ENCODE data around the gene IFITM1. TPM values are rescaled to one million over a fixed set of nuclear protein-coding genes. Genes with fewer than 3 reads are reported as not detected.

Gene IFITM1
- total and polyA plus RNA-seq, 2 donors (not counting 3 experiments of a cell fraction or from before 2014, with no cell fraction given) = 11.5 to 24.6 TPM

DNA sequence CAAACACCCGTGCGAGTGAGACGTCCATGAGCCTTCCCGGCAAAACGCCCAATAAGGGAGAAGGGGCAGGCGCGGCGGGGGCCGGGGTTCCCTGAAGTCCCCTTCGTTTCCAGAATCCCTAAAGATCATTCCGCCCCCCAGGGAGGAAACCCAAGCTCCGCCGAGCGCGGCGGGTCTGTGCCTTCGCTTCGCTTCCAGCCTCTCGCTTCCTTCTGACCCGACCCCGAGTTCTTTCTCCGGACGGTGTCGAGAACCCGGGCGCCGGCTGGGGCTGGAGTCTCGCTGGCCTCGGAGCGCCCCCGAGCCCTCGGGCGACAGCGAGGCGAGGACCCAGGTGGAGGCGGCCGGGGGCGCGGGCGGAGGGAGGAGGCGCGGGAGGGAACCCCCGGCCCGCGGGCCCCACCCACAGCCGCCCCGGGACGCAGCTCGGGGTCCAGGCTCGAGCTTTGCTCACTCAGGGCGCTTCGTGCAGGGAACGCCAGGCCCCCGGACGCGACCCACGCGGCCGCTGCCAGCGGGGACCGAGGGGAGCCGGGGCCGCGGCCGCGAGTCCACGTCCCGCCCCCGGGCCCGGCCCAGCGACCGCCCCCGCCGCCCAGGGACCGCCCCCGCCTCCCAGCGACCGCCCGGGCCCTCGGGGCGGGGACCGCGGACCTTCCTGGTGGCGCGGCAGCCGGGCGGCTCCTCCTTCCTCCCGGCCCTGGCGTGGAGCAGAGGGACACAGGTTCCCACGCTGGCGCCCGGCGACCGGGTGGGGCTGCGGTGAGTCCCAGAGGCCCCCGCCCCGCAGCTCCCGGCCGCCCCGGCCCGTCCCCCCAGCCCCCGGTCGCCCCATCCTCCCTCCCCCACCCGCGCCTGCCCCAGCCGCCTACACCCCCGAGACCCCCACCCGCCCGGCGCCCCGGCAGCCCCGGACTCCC is 25.1 kb upstream of the IFITM1 start, which contains the start of gene PGGHG:
Gene PGGHG, plus strand, starts transcription at position 649 of the 920 bp plus-strand sequence. CDS start 691 bp downstream, outside the sequence.
- H3K9me1 ChIP-seq (replicated peaks; ENCODE audit: control insufficient read depth, extremely low read depth, insufficient read depth, low read length) = no peaks in the 10 kb centered on the region
- dilution Hi-C loops (cut with MboI; ENCODE audit: extremely low pct_ligation_motif_present, low sequenced_read_pairs) = no loop called here
- DNase-seq (ENCODE audit: low read depth, low spot score) = no peak

DNA sequence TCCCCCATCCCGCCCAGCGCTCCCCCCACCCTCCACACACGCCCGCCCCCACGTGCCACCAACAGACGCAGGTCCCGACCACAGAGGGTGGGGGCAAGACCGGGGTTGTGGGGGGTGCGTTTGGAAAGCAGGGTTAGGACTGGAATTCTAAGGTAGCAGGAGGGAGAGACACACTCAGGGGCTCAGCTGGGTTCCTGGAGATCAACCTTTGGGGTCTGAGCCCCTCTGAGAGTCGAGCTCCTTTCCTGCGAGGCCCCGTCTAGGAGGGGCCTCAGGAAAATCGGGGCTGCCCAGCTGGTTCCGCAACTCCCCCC is 24.5 kb upstream of the IFITM1 start:
- no peaks in the 10 kb centered on the region for H4K20me1 ChIP-seq (replicated peaks; ENCODE audit: control insufficient read depth, extremely low read depth, insufficient read depth, low read length)
- no TSS peak for BruUV-seq (replicated peaks)
- peaks cover 8% of the 10 kb centered on the region in 2 experiments for H3K27me3 ChIP-seq (ENCODE audit: control insufficient read depth in 2 of 2, insufficient read depth in 2 of 2, low read length in 2 of 2)
- H3K27ac ChIP-seq (ENCODE audit: insufficient read depth, low read depth, low read length) = no peak overlapping the region
- peaks cover 0 to 8% of the 10 kb centered on the region in 2 experiments for H3K36me3 ChIP-seq (ENCODE audit: control insufficient read depth in 2 of 2, extremely low read depth in 1 of 2, insufficient read depth in 2 of 2, low read length in 2 of 2)
- ChIA-PET CTCF (interaction anchor here (1.5 to 2.2 kb wide), 2 partner anchors 16 to 39 kb away, joined by 3 to 11 read pairs; no protein-coding TSS in a partner anchor), POLR2A (no interaction called here)
- H3K79me2 ChIP-seq (ENCODE audit: control insufficient read depth, insufficient read depth, low read length) = no peaks in the 10 kb centered on the region
- H3K9me1 ChIP-seq (replicated peaks; ENCODE audit: control insufficient read depth, extremely low read depth, insufficient read depth, low read length) = no peaks in the 10 kb centered on the region
- H3K9me3 ChIP-seq (replicated peaks; ENCODE audit: control insufficient read depth, insufficient read depth, low read length) = no peaks in the 10 kb centered on the region
- DNase-seq (ENCODE audit: low read depth, low spot score) (no peak), FAIRE-seq (no peak)
- dilution Hi-C loops (cut with MboI; ENCODE audit: extremely low pct_ligation_motif_present, low sequenced_read_pairs) = no loop called here
- H3K4me3 ChIP-seq (replicated peaks in 1 of 3; ENCODE audit: insufficient read depth in 1 of 3, low read depth in 1 of 3, low read length in 3 of 3) = peak overlapping the region in 1 of 3 experiments; percentile 58
- H3K4me2 ChIP-seq (ENCODE audit: insufficient read depth, low read length) = no peak overlapping the region
- peaks cover 3% of the 10 kb centered on the region for H3K4me1 ChIP-seq (ENCODE audit: control insufficient read depth, extremely low read depth, insufficient read depth, low read length)
- intact Hi-C loops (cut with micrococcal nuclease) = no loop called here
- TF ChIP-seq, protein P1, sequence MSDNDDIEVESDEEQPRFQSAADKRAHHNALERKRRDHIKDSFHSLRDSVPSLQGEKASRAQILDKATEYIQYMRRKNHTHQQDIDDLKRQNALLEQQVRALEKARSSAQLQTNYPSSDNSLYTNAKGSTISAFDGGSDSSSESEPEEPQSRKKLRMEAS (IDR thresholded peaks at IDR 0.05; ENCODE audit: insufficient read depth, insufficient read length) = no peak
- TF ChIP-seq JUN (IDR thresholded peaks at IDR 0.05; ENCODE audit: borderline replicate concordance, insufficient read depth, insufficient read length, low read depth) = no peak
- no peak for TF ChIP-seq GATA2 (IDR thresholded peaks at IDR 0.05; ENCODE audit: insufficient read depth, insufficient read length, low read depth, low read length)
- TF ChIP-seq, protein P2, sequence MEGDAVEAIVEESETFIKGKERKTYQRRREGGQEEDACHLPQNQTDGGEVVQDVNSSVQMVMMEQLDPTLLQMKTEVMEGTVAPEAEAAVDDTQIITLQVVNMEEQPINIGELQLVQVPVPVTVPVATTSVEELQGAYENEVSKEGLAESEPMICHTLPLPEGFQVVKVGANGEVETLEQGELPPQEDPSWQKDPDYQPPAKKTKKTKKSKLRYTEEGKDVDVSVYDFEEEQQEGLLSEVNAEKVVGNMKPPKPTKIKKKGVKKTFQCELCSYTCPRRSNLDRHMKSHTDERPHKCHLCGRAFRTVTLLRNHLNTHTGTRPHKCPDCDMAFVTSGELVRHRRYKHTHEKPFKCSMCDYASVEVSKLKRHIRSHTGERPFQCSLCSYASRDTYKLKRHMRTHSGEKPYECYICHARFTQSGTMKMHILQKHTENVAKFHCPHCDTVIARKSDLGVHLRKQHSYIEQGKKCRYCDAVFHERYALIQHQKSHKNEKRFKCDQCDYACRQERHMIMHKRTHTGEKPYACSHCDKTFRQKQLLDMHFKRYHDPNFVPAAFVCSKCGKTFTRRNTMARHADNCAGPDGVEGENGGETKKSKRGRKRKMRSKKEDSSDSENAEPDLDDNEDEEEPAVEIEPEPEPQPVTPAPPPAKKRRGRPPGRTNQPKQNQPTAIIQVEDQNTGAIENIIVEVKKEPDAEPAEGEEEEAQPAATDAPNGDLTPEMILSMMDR (IDR thresholded peaks at IDR 0.05; ENCODE audit: extremely low read depth in 1 of 2, insufficient read depth in 1 of 2, low read depth in 1 of 2, low read length in 2 of 2) = no peak
- no peak for TF ChIP-seq MYC (IDR thresholded peaks at IDR 0.05; ENCODE audit: low read depth, low read length)
- no peak for TF ChIP-seq POLR2AphosphoS5 (IDR thresholded peaks at IDR 0.05; ENCODE audit: insufficient read depth, low read depth, low read length)
- no peak for TF ChIP-seq FOS (IDR thresholded peaks at IDR 0.05; ENCODE audit: borderline replicate concordance, insufficient read depth, low read length)
- no peak for TF ChIP-seq POLR2A (IDR thresholded peaks at IDR 0.05; ENCODE audit: low read depth, low read length)
- TF ChIP-seq EZH2 (IDR thresholded peaks at IDR 0.05; ENCODE audit: borderline replicate concordance, low read depth, low read length, severe bottlenecking) = no peak
- H3K9ac ChIP-seq (replicated peaks; ENCODE audit: extremely low read depth, insufficient read depth, low read length) = no peak overlapping the region
- no peak overlapping the region for H2AFZ ChIP-seq (ENCODE audit: low read depth, low read length)

More for the DNA sequence above, 25.1 kb upstream of the IFITM1 start, which contains the start of gene PGGHG:
- FAIRE-seq = no peak
- intact Hi-C loops (cut with micrococcal nuclease) = no loop called here
- no TSS peak for BruUV-seq (replicated peaks)
- H2AFZ ChIP-seq (ENCODE audit: low read depth, low read length) = peak within 1 kb of the TSS; percentile 83
- no peaks in the 10 kb centered on the region for H4K20me1 ChIP-seq (replicated peaks; ENCODE audit: control insufficient read depth, extremely low read depth, insufficient read depth, low read length)
- peak within 1 kb of the TSS; percentile 11 for H3K4me2 ChIP-seq (ENCODE audit: insufficient read depth, low read length)
- no peak within 1 kb of the TSS for H3K9ac ChIP-seq (replicated peaks; ENCODE audit: extremely low read depth, insufficient read depth, low read length)
- peaks cover 3% of the 10 kb centered on the region for H3K4me1 ChIP-seq (ENCODE audit: control insufficient read depth, extremely low read depth, insufficient read depth, low read length)
- H3K4me3 ChIP-seq (replicated peaks in 1 of 3; ENCODE audit: insufficient read depth in 1 of 3, low read depth in 1 of 3, low read length in 3 of 3) = peak within 1 kb of the TSS; percentile 4 to 58 (median 7)
- POLR2A ChIA-PET = no interaction called here
- TF ChIP-seq FOS (IDR thresholded peaks at IDR 0.05; ENCODE audit: borderline replicate concordance, insufficient read depth, low read length) (no peak), POLR2A (IDR thresholded peaks at IDR 0.05; ENCODE audit: low read depth, low read length) (peak; percentile 24), JUN (IDR thresholded peaks at IDR 0.05; ENCODE audit: borderline replicate concordance, insufficient read depth, insufficient read length, low read depth) (no peak), POLR2AphosphoS5 (IDR thresholded peaks at IDR 0.05; ENCODE audit: insufficient read depth, low read depth, low read length) (peak; percentile 45)
- H3K9me3 ChIP-seq (replicated peaks; ENCODE audit: control insufficient read depth, insufficient read depth, low read length) = no peaks in the 10 kb centered on the region
- H3K27me3 ChIP-seq (ENCODE audit: control insufficient read depth in 2 of 2, insufficient read depth in 2 of 2, low read length in 2 of 2) = peaks cover 8% of the 10 kb centered on the region in 2 experiments
- peaks cover 0 to 5% of the 10 kb centered on the region in 2 experiments for H3K36me3 ChIP-seq (ENCODE audit: control insufficient read depth in 2 of 2, extremely low read depth in 1 of 2, insufficient read depth in 2 of 2, low read length in 2 of 2)
- H3K27ac ChIP-seq (ENCODE audit: insufficient read depth, low read depth, low read length) = no peak within 1 kb of the TSS
- CTCF ChIA-PET = interaction anchor here (1.5 to 2.2 kb wide), 2 partner anchors 17 to 38 kb away, joined by 3 to 11 read pairs; no protein-coding TSS in a partner anchor
- no peaks in the 10 kb centered on the region for H3K79me2 ChIP-seq (ENCODE audit: control insufficient read depth, insufficient read depth, low read length)
